HepG2 (cell line): ENCODE data around the gene FOLR2. TPM values are rescaled to one million over a fixed set of nuclear protein-coding genes. Genes with fewer than 3 reads are reported as not detected.
A peak's percentile ranks its signal among the peaks of the same experiment; 100 is the strongest.

Experiments
- ATAC-seq: fragments of 200-7000 bp; cut with Tn5 transposase; 3 replicates; pipeline ENCODE4 v1.9.1; 2020; ENCODE audit warnings: mild to moderate bottlenecking, moderate library complexity
- BruUV-seq: library from RNA; stranded (reverse); fragments of 400-500 nt; replicated peaks from 2 replicates; lab custom pipeline; 2021; lab: Mats Ljungman, UMichigan
- CTCF ChIA-PET: fragments of 300-600 bp; formaldehyde crosslinking; extraction: SDS; loops from one replicate; lab custom pipeline; 2021; ENCODE audit warnings: low total read pairs, inconsistent platforms, low intra/inter-chr PET ratio; lab: Yijun Ruan, JAX
- POLR2A ChIA-PET: fragments of 350-600 bp; sonication (Branson Sonifier 250); formaldehyde crosslinking; loops from one replicate; lab custom pipeline; 2020; ENCODE audit warnings: antibody characterized with exemption, inconsistent platforms; lab: Yijun Ruan, JAX
- DNase-seq: peaks from one replicate; pipeline ENCODE4 v3.0.0-alpha.2; 2015; ENCODE audit warnings: low spot score
- FAIRE-seq: peaks from 3 replicates; lab custom pipeline; 2011; peaks lifted over from hg19 to GRCh38; lab: Jason Lieb, UNC
- H2AFZ ChIP-seq: one replicate; pipeline ENCODE4 v1.6.1; 2011; ENCODE audit warnings: low read length, inconsistent platforms
- H3K27ac ChIP-seq: fragments of 300-600 bp; 3 replicates; pipeline ENCODE4 v1.8.0; 2011; ENCODE audit warnings: mixed run types, mild to moderate bottlenecking, mixed read lengths, low read length, inconsistent platforms; ENCODE audit not compliant: insufficient read depth; ENCODE audit errors: extremely low read length
- H3K27me3 ChIP-seq, 2 experiments: fragments of 200-600 bp in 1 of 2; 2 replicates in 1 of 2; 3 replicates in 1 of 2; pipeline versions ENCODE4 v1.6.0 to v1.8.0; 2011; ENCODE audit warnings: low read length in 2 of 2, mild to moderate bottlenecking in 2 of 2, moderate library complexity in 2 of 2, inconsistent platforms in 1 of 2; ENCODE audit not compliant: insufficient read depth in 2 of 2, control insufficient read depth in 1 of 2
- H3K36me3 ChIP-seq, 2 experiments: fragments of 200-600 bp in 1 of 2; replicated peaks in 1 of 2; 2 replicates in 1 of 2; 3 replicates in 1 of 2; pipeline versions ENCODE4 v1.5.1 to v1.8.0; 2011; ENCODE audit warnings: low read length in 2 of 2, inconsistent platforms in 1 of 2; ENCODE audit not compliant: insufficient read depth in 2 of 2, control insufficient read depth in 1 of 2
- H3K4me1 ChIP-seq: 2 replicates; pipeline ENCODE4 v1.5.1; 2012; ENCODE audit warnings: low read length, inconsistent platforms; ENCODE audit not compliant: insufficient read depth
- H3K4me2 ChIP-seq: 2 replicates; pipeline ENCODE4 v1.6.0; 2011; ENCODE audit warnings: low read depth, low read length, inconsistent platforms
- H3K4me3 ChIP-seq, 3 experiments: fragments of 200-600 bp in 1 of 3; sonication (generic), shearing (Covaris generic) in 1 of 3; replicated peaks in 1 of 3; 2 replicates each; pipeline ENCODE4 v1.5.1; 2011 to 2016; ENCODE audit warnings: low read length in 3 of 3, inconsistent platforms in 2 of 3, low read depth in 2 of 3, mild to moderate bottlenecking in 2 of 3, control low read depth in 1 of 3, mixed read lengths in 1 of 3; ENCODE audit not compliant: insufficient read depth in 1 of 3
- H3K79me2 ChIP-seq: one replicate; pipeline ENCODE4 v1.6.1; 2011; ENCODE audit warnings: low read length, inconsistent platforms; ENCODE audit not compliant: insufficient read depth
- H3K9ac ChIP-seq: 2 replicates; pipeline ENCODE4 v1.6.0; 2011; ENCODE audit warnings: mild to moderate bottlenecking, low read depth, low read length, inconsistent platforms; ENCODE audit not compliant: insufficient read depth
- H3K9me3 ChIP-seq: 2 replicates; pipeline ENCODE4 v1.5.1; 2012; ENCODE audit warnings: mild to moderate bottlenecking, low read length
- H4K20me1 ChIP-seq: 2 replicates; pipeline ENCODE4 v1.6.0; 2011; ENCODE audit warnings: inconsistent platforms, mild to moderate bottlenecking, low read length, moderate library complexity; ENCODE audit not compliant: insufficient read depth
- AGO2 ChIP-seq: fragments of 200-400 bp; formaldehyde crosslinking; optimal IDR thresholded peaks from 2 replicates; pipeline ENCODE3; 2017; ENCODE audit warnings: mild to moderate bottlenecking, low read depth, low read length, moderate library complexity
- CBX2 ChIP-seq, 2 experiments: fragments of 200-600 bp in 1 of 2; sonication (generic); formaldehyde crosslinking in 1 of 2; IDR thresholded peaks; 2 replicates each; pipeline versions ENCODE4 v1.7.0 to v1.8.1; 2018 to 2022; ENCODE audit warnings: low read depth in 2 of 2, low read length in 1 of 2, mild to moderate bottlenecking in 1 of 2, missing genetic modification reagents in 1 of 2
- HMGXB4 ChIP-seq, 2 experiments: sonication (generic) in 1 of 2; formaldehyde crosslinking in 1 of 2; IDR thresholded peaks; 2 replicates each; pipeline versions ENCODE4 v1.4.0 to v1.6.1; 2018 to 2020; ENCODE audit warnings: missing genetic modification reagents in 2 of 2, borderline replicate concordance in 1 of 2, low read depth in 1 of 2, mild to moderate bottlenecking in 1 of 2, missing biosample characterization in 1 of 2
- KDM2A ChIP-seq: sonication (generic); formaldehyde crosslinking; IDR thresholded peaks from 2 replicates; pipeline ENCODE4 v1.4.0; 2020; ENCODE audit warnings: low read depth, missing genetic modification reagents, borderline replicate concordance
- NFATC3 ChIP-seq: sonication (generic); formaldehyde crosslinking; IDR thresholded peaks from 2 replicates; pipeline ENCODE4 v1.5.1; 2020; ENCODE audit warnings: mild to moderate bottlenecking, missing genetic modification reagents
- NR1H2 ChIP-seq: sonication (generic); formaldehyde crosslinking; IDR thresholded peaks from 2 replicates; pipeline ENCODE4 v1.8.1; 2022; ENCODE audit warnings: low read depth, missing genetic modification reagents, borderline replicate concordance
- PRPF4 ChIP-seq: fragments of 200-400 bp; formaldehyde crosslinking; IDR thresholded peaks from 2 replicates; pipeline ENCODE4 v1.6.1; 2016; ENCODE audit warnings: low read length, low read depth; ENCODE audit not compliant: poor library complexity, severe bottlenecking
- SAP130 ChIP-seq: IDR thresholded peaks from 2 replicates; pipeline ENCODE4 v1.6.1; 2016; ENCODE audit warnings: low read depth
- THAP11 ChIP-seq: IDR thresholded peaks from 2 replicates; pipeline ENCODE4 v1.6.1; 2016; ENCODE audit warnings: missing biosample characterization, missing genetic modification reagents
- YY1 ChIP-seq: IDR thresholded peaks from 2 replicates; pipeline ENCODE4 v1.6.1; 2011; ENCODE audit warnings: low read length, low read depth, moderate library complexity, mild to moderate bottlenecking; ENCODE audit not compliant: insufficient read depth, insufficient replicate concordance
- ZGPAT ChIP-seq: IDR thresholded peaks from 2 replicates; pipeline ENCODE4 v1.6.1; 2016; ENCODE audit warnings: mild to moderate bottlenecking
- ZNF234 ChIP-seq: sonication (generic); formaldehyde crosslinking; conservative IDR thresholded peaks from 2 replicates; pipeline ENCODE4 v1.5.1; 2020; ENCODE audit warnings: mild to moderate bottlenecking, missing genetic modification reagents
- ZNF260 ChIP-seq: sonication (generic); formaldehyde crosslinking; IDR thresholded peaks from 2 replicates; pipeline ENCODE4 v1.4.0; 2020; ENCODE audit warnings: missing genetic modification reagents, low read depth, mild to moderate bottlenecking, borderline replicate concordance
- ZNF296 ChIP-seq: sonication (generic); formaldehyde crosslinking; conservative IDR thresholded peaks from 2 replicates; pipeline ENCODE4 v1.5.0; 2020; ENCODE audit warnings: mild to moderate bottlenecking, missing genetic modification reagents
- ZNF317 ChIP-seq: sonication (generic); formaldehyde crosslinking; IDR thresholded peaks from 2 replicates; pipeline ENCODE4 v1.5.0; 2020; ENCODE audit warnings: mild to moderate bottlenecking, missing genetic modification reagents
- ZNF383 ChIP-seq: sonication (generic); formaldehyde crosslinking; IDR thresholded peaks from 2 replicates; pipeline ENCODE4 v1.4.0; 2020; ENCODE audit warnings: missing genetic modification reagents, mild to moderate bottlenecking, borderline replicate concordance
- ZNF639 ChIP-seq: conservative IDR thresholded peaks from 2 replicates; pipeline ENCODE4 v1.6.1; 2018; ENCODE audit warnings: missing genetic modification reagents
- WGBS: methylation state at CpG from one replicate; pipeline ENCODE4 v1.1.6; 2017; ENCODE audit warnings: low lambda C conversion rate; 5-methylcytosine and 5-hydroxymethylcytosine counted together
- in situ Hi-C: cut with HindIII; loops from 2 replicates; pipeline ENCODE4 v1.10.0; 2017; ENCODE audit warnings: low pct_unique_long_range_greater_than_20kb; ENCODE audit not compliant: extremely low pct_ligation_motif_present
- intact Hi-C: fragments of 100-400 bp; cut with micrococcal nuclease; formaldehyde crosslinking; loops from one replicate; pipeline ENCODE4 v1.10.0; 2022; ENCODE audit not compliant: unreplicated experiment
- polyA plus RNA-seq, 8 experiments: library from polyadenylated mRNA; depleted of rRNA in 3 of 8; stranded (reverse) in 7 of 8; unstranded in 1 of 8; fragments of >200 nt; fragmentation: Illumina TruSeq in 4 of 8; extraction: Trizol in 4 of 8; gene quantifications; 2 replicates each; pipeline versions ENCODE4 v1.2.1 to v1.2.3, GENCODE V29; 2011 to 2016; ENCODE audit warnings: low read depth in 4 of 8, missing spikeins in 1 of 8, mixed read lengths in 1 of 8; ENCODE audit not compliant: insufficient read depth in 1 of 8
- total RNA-seq, 5 experiments: library from RNA; depleted of rRNA; stranded (reverse); fragments of >200 nt; fragmentation: Illumina TruSeq; extraction: Trizol; gene quantifications; 2 replicates each; pipeline ENCODE4 v1.2.3, GENCODE V29; 2016; ENCODE audit warnings: low read depth in 1 of 5

Gene FOLR2
- total and polyA plus RNA-seq, 2 of the 13 experiments (the other 11 are each of a cell fraction or from before 2014, with no cell fraction given), result 0.09 TPM; not detected in 1

GRCh38 chr11:72224564-72225410 is 8.2 kb downstream of the FOLR2 start, which contains the start of gene INPPL1:
Gene INPPL1, plus strand, starts transcription at chr11:72224767. Its CDS starts 218 bp downstream, at chr11:72224985.
- BruUV-seq, result no TSS peak
- peak; percentile 2 for ATAC-seq
- Histone ChIP-seq H3K27me3 (peaks cover 0 to 9% of the 10 kb centered on the region in 2 experiments; a peak in 1 of 5 replicates), H3K9ac (peak within 1 kb of the TSS; percentile 82), H3K4me2 (peak within 1 kb of the TSS; percentile 93), H3K27ac (peak within 1 kb of the TSS; percentile 60), H3K79me2 (peaks cover 7% of the 10 kb centered on the region), H4K20me1 (no peaks in the 10 kb centered on the region), H3K36me3 (peaks cover 4 to 11% of the 10 kb centered on the region in 2 experiments; a peak in 4 of 5 replicates), H2AFZ (no peak within 1 kb of the TSS), H3K4me1 (peaks cover 35% of the 10 kb centered on the region), H3K9me3 (no peaks in the 10 kb centered on the region), H3K4me3 (peak within 1 kb of the TSS; percentile 83 to 90 (median 85))
- DNase-seq, result no peak
- intact Hi-C loops, result loop anchor here (2.0 kb wide), 1 partner anchor 14 kb away; no protein-coding TSS in a partner anchor
- no peak for FAIRE-seq
- CTCF ChIA-PET, result no interaction called here
- WGBS, result 1% methylated on average over 14 of the region's 81 CpGs
- in situ Hi-C loops, result no loop called here
- POLR2A ChIA-PET, result interaction anchor here (0.6 kb wide), 1 partner anchor 20 kb away, joined by 3 read pairs; no protein-coding TSS in a partner anchor
- TF ChIP-seq PRPF4 (peak; percentile 70), SAP130 (peak; percentile 53; the same call in 1 of the 2 replicates), ZNF383 (no peak), NFATC3 (CRISPR knock-in tag) (no peak), YY1 (peak; percentile 46), ZNF317 (CRISPR knock-in tag) (no peak), ZNF260 (CRISPR knock-in tag) (no peak), CBX2 (IDR thresholded peaks at IDR 0.05; ENCODE audit: low read depth, low read length) (no peak), CBX2 (CRISPR knock-in tag; IDR thresholded peaks at IDR 0.05; ENCODE audit: low read depth) (no peak), ZNF234 (CRISPR knock-in tag) (no peak), ZNF639 (0 out of 2 replicates have a peak, but pooled peaks have one; percentile 17), HMGXB4 (CRISPR knock-in tag; IDR thresholded peaks at IDR 0.05; ENCODE audit: borderline replicate concordance in 1 of 2, low read depth in 1 of 2) (peak in 1 of 2 experiments; percentile 56; a peak in 1 of 4 replicates), AGO2 (no peak), ZGPAT (CRISPR knock-in tag) (peak; percentile 27; the same call in 1 of the 2 replicates), KDM2A (CRISPR knock-in tag) (peak; percentile 73), NR1H2 (CRISPR knock-in tag) (no peak), ZNF296 (CRISPR knock-in tag) (no peak), THAP11 (CRISPR knock-in tag) (peak; percentile 15; the same call in 1 of the 2 replicates)
